HFF-Myc (cell line): Measurements from ENCODE around the gene SLC27A1.
"Not testable (repeated sequence)": the region's sequence is repeated elsewhere in the genome, so short reads cannot be mapped to it uniquely, and the experiment has no call there.

Experiments used
- DNase-seq: peaks from one replicate; pipeline ENCODE4 v3.0.0-alpha.2; 2011; ENCODE audit warnings: low read depth; ENCODE audit errors: extremely low read depth
- H3K4me3 ChIP-seq: replicated peaks from 2 replicates; pipeline ENCODE4 v1.5.1; 2011; ENCODE audit warnings: low read depth, mild to moderate bottlenecking, control low read depth, low read length
- CTCF ChIP-seq: IDR thresholded peaks from 2 replicates; pipeline ENCODE4 v1.5.1; 2012; ENCODE audit warnings: mild to moderate bottlenecking, low read depth, low read length, control low read depth; ENCODE audit errors: missing control alignments

SLC27A1 gene

GRCh38 chr19:17497149-17497798 lies 26.9 kb downstream of the SLC27A1 start:
- DNase-seq = no peak
- TF ChIP-seq CTCF = no peak
- H3K4me3 ChIP-seq = no peak overlapping the region

- H3K4me3 ChIP-seq, DNase-seq: not testable (repeated sequence)
- peak; percentile 8 for TF ChIP-seq CTCF
Measured at GRCh38 chr19:17499025-17499424, 28.7 kb downstream of the SLC27A1 start.

- H3K4me3 ChIP-seq = no peak overlapping the region
- TF ChIP-seq CTCF = no peak
- DNase-seq = no peak
Measured at GRCh38 chr19:17499648-17500446, 29.5 kb downstream of the SLC27A1 start.

GRCh38 chr19:17500447-17501198 lies 30.3 kb downstream of the SLC27A1 start:
- H3K4me3 ChIP-seq = no peak overlapping the region
- no peak for DNase-seq
- TF ChIP-seq CTCF = no peak

GRCh38 chr19:17503240-17503639 lies 32.9 kb downstream of the SLC27A1 start:
- H3K4me3 ChIP-seq = no peak overlapping the region
- no peak for TF ChIP-seq CTCF
- DNase-seq = no peak

- DNase-seq = no peak
- TF ChIP-seq CTCF = no peak
- H3K4me3 ChIP-seq = no peak overlapping the region
Measured at GRCh38 chr19:17504030-17504429, 33.7 kb downstream of the SLC27A1 start.
